ENCODE data around the gene GPR108.
"Not testable (repeated sequence)": the region's sequence is repeated elsewhere in the genome, so short reads cannot be mapped to it uniquely, and the experiment has no call there.

Gene GPR108

GRCh38 chr19:6760606-6761005, 23.2 kb upstream of the GPR108 start:
- no peak for DNase-seq

- no peak for DNase-seq
Observed at GRCh38 chr19:6754653-6755463, 17.5 kb upstream of the GPR108 start.

GRCh38 chr19:6754136-6754535, 16.8 kb upstream of the GPR108 start:
- DNase-seq = no peak

GRCh38 chr19:6753178-6754031, 16.0 kb upstream of the GPR108 start:
- no peak for DNase-seq

GRCh38 chr19:6752256-6753177, 15.1 kb upstream of the GPR108 start:
- no peak for DNase-seq

GRCh38 chr19:6751189-6751588, 13.8 kb upstream of the GPR108 start:
- no peak for DNase-seq

- no peak for DNase-seq
Observed at GRCh38 chr19:6750062-6750461, 12.7 kb upstream of the GPR108 start.

- DNase-seq = not testable (repeated sequence)
Observed at GRCh38 chr19:6748543-6748942, 11.2 kb upstream of the GPR108 start.

GRCh38 chr19:6745965-6746364, 8.6 kb upstream of the GPR108 start:
- no peak for DNase-seq

GRCh38 chr19:6744381-6745301, 7.3 kb upstream of the GPR108 start:
- no peak for DNase-seq

GRCh38 chr19:6743714-6744380, 6.5 kb upstream of the GPR108 start:
- no peak for DNase-seq

- no peak for DNase-seq
Observed at GRCh38 chr19:6743066-6743465, 5.7 kb upstream of the GPR108 start.

GRCh38 chr19:6740589-6741343, 3.4 kb upstream of the GPR108 start:
- DNase-seq = no peak

- DNase-seq = no peak
Observed at GRCh38 chr19:6739883-6740588, 2.7 kb upstream of the GPR108 start.

GRCh38 chr19:6739390-6739882, 2.1 kb upstream of the GPR108 start, which contains the start of gene TRIP10:
Gene TRIP10 (plus strand): TSS chr19:6739680. CDS start chr19:6739762, 82 bp downstream.
- DNase-seq = no peak

- no peak for DNase-seq
Observed at GRCh38 chr19:6738787-6739389, 1.5 kb upstream of the GPR108 start.

GRCh38 chr19:6737873-6738786, 750 bp upstream of the GPR108 start:
- no peak for DNase-seq

GRCh38 chr19:6736917-6737283, 480 bp downstream of the GPR108 start:
- no peak for DNase-seq
